Pancreas (tissue), 10 donors: ENCODE results near the gene RNF212. TPM values are rescaled to one million over a fixed set of nuclear protein-coding genes. Genes with fewer than 3 reads are reported as not detected.

Source experiments
- ATAC-seq, 4 donors: fragments of 200-7000 bp; cut with Tn5 transposase; one replicate each; pipeline versions ENCODE4 v1.8.0 to v1.9.1; 2020; ENCODE audit warnings: mild to moderate bottlenecking in 4 of 4, moderate library complexity in 4 of 4
- DNase-seq, 6 donors: peaks; one replicate each; pipeline ENCODE4 v3.0.0-alpha.2; 2020
- FAIRE-seq: peaks from 2 replicates; lab custom pipeline; 2012; peaks lifted over from hg19 to GRCh38; lab: Jason Lieb, UNC
- H3K27ac ChIP-seq, 4 donors: fragments of 200-600 bp; sonication (generic); 1 replicate in 3 of 4; 2 replicates in 1 of 4; pipeline versions ENCODE4 v1.5.0 to v1.8.0; 2020
- H3K27me3 ChIP-seq, 4 donors: fragments of 200-600 bp; one replicate each; pipeline ENCODE4 v1.8.0; 2021
- H3K36me3 ChIP-seq, 3 donors: fragments of 200-600 bp; sonication (generic) in 1 of 3; one replicate each; pipeline versions ENCODE4 v1.5.0 to v1.8.0; 2020 to 2021
- H3K4me1 ChIP-seq, 3 donors: fragments of 200-600 bp; one replicate each; pipeline ENCODE4 v1.8.0; 2021
- H3K4me3 ChIP-seq, 4 donors: fragments of 200-600 bp; sonication (generic) in 2 of 4; one replicate each; pipeline versions ENCODE4 v1.5.0 to v1.8.0; 2020 to 2021
- H3K9me3 ChIP-seq, 4 donors: fragments of 200-600 bp; one replicate each; pipeline ENCODE4 v1.8.0; 2021
- CTCF ChIP-seq, 4 donors: fragments of 200-600 bp; sonication (generic) in 3 of 4; IDR thresholded peaks; one replicate each; pipeline versions ENCODE4 v1.5.0 to v1.8.0; 2021; ENCODE audit warnings: antibody characterized with exemption in 4 of 4
- WGBS, 2 donors: extraction: QIAGEN DNeasy Blood & Tissue Kit; methylation state at CpG; one replicate each; pipeline ENCODE4 v1.1.7; 2013; 5-methylcytosine and 5-hydroxymethylcytosine counted together
- intact Hi-C, 3 donors: fragments of 100-400 bp; cut with DNase I; formaldehyde crosslinking; loops; one replicate each; pipeline versions ENCODE4 v1.11.1 to v1.14.2; 2022
- polyA plus RNA-seq, 2 donors: library from polyadenylated mRNA; stranded (reverse); fragments of 200-250 nt; gene quantifications; one replicate each; pipeline ENCODE4 v1.2.3, GENCODE V29; 2013
- total RNA-seq, 6 donors: library from RNA; stranded (reverse); fragmentation: NEBNext Ultra II Directional in 4 of 6; extraction: Animal tissue kit (Norgen Biotek cat#: 25700) in 4 of 6; gene quantifications; one replicate each; pipeline versions ENCODE4 v1.2.1 to v1.2.4, GENCODE V29; 2021 to 2023
- donor health status: healthy with polysubstance abuse.
- donor health status: DM: no; HTN: no; CAD: no; lungs with moderate emphysema.
- donor health status: DM: no; HTN: no; CAD: no.
- donor health status: control.
- donor health status: control.
- donor health status: Bipolar disorder and iron deficiency.
- donor health status: DM: yes; HTN: yes; CAD: no.
- donor health status: DM: no; HTN: no; CAD: no.
- donor health status: DM: no; HTN: no; CAD: no.
- donor health status: DM: yes; HTN: yes; CAD: no.

The RNF212 gene
- total and polyA plus RNA-seq, 8 donors = 12.0 to 40.3 (median 19.2) TPM

- Histone ChIP-seq H3K27ac (no peak overlapping the region), H3K27me3 (no peaks in the 10 kb centered on the region), H3K9me3 (no peaks in the 10 kb centered on the region), H3K36me3 (no peaks in the 10 kb centered on the region), H3K4me3 (no peak overlapping the region), H3K4me1 (no peaks in the 10 kb centered on the region)
- 69 to 76% methylated on average over 16 of the region's 16 CpGs for WGBS, 2 donors
- TF ChIP-seq CTCF (IDR thresholded peaks at IDR 0.05) = no peak
- DNase-seq (peak in 3 of 6 donors; percentile 5 to 47 (median 43)), ATAC-seq (no peak), FAIRE-seq (no peak)
- intact Hi-C loops = no loop called here
Measured at GRCh38 chr4:1058997-1059665, 54.2 kb downstream of the RNF212 start.

GRCh38 chr4:1058198-1058996 lies 55.0 kb downstream of the RNF212 start:
- Histone ChIP-seq H3K4me3 (no peak overlapping the region), H3K4me1 (no peaks in the 10 kb centered on the region), H3K27ac (no peak overlapping the region), H3K27me3 (no peaks in the 10 kb centered on the region), H3K36me3 (no peaks in the 10 kb centered on the region), H3K9me3 (no peaks in the 10 kb centered on the region)
- DNase-seq = peak in 3 of 6 donors; percentile 6 to 41 (median 40)
- TF ChIP-seq CTCF (IDR thresholded peaks at IDR 0.05) = no peak
- WGBS, 2 donors = 74 to 77% methylated on average over 35 of the region's 35 CpGs
- no peak for FAIRE-seq
- peak in 2 of 4 donors; percentile 24 to 38 for ATAC-seq
- intact Hi-C loops = no loop called here

DNA sequence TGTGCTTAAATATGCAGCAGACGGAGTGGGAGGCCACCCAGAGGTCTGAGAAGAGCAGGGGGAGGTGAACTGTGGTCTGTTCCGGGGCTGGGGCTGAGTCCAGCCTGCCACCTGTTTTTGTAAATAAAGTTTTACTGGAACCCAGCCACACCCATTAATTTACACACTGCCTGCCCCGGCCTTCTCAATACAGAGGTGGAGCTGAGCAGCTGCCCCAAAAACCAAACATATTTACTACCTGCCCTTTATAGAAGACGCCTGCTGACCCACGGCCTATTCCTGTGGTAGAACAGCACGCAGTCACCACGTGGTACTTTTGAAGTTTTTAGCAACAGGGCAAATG lies 56.0 kb downstream of the RNF212 start:
- Histone ChIP-seq H3K9me3 (no peaks in the 10 kb centered on the region), H3K36me3 (no peaks in the 10 kb centered on the region), H3K4me3 (no peak overlapping the region), H3K27me3 (no peaks in the 10 kb centered on the region), H3K27ac (no peak overlapping the region), H3K4me1 (no peaks in the 10 kb centered on the region)
- DNase-seq (peak in 1 of 6 donors; percentile 24), FAIRE-seq (no peak), ATAC-seq (no peak)
- intact Hi-C loops = no loop called here
- no peak for TF ChIP-seq CTCF (IDR thresholded peaks at IDR 0.05)
- 80 to 85% methylated on average over 7 of the region's 7 CpGs for WGBS, 2 donors

DNA sequence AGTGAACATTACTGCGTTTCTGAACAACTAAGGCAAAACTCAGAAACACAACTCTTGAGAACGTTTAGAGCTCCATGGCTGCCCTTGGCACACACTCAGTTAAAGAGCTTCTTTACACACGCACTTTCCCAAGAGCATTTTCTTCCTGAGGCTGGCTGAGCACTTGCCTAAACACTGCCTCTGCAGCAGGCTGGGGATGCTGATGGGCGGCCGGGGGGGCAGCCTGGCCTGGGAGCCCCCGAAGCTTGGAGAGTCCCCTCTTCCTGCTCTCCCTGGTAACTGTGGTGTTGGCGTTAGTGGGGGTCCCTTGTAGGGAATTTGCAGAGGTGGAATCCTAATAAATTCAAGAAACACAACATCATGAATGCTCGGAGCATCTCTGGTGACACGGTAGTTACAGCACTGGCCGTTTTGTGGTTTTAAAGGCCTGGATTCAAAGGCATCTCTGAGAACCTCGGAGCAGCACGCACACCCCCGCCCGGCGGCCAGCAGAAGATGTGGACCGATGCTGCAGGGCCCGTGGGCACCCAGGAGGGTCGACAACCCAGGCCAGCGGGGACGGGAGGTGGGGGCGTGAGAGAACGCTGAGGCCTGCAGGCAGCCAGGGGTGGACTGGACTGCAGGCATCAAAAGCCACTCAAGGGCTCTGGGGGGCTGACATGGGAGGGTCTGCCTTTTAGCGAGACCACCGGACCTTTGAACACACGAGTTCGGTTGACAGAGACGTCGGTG lies 56.5 kb downstream of the RNF212 start:
- H3K9me3 ChIP-seq = no peaks in the 10 kb centered on the region
- WGBS, 2 donors = 84 to 87% methylated on average over 28 of the region's 28 CpGs
- no peak overlapping the region for H3K4me3 ChIP-seq
- DNase-seq = peak in 2 of 6 donors; percentile 7 to 48
- H3K4me1 ChIP-seq = no peaks in the 10 kb centered on the region
- FAIRE-seq = no peak
- H3K27me3 ChIP-seq = no peaks in the 10 kb centered on the region
- no peak for TF ChIP-seq CTCF (IDR thresholded peaks at IDR 0.05)
- no peak overlapping the region for H3K27ac ChIP-seq
- ATAC-seq = no peak
- no peaks in the 10 kb centered on the region for H3K36me3 ChIP-seq
- intact Hi-C loops = no loop called here
